Esophagus squamous epithelium (tissue), 4 donors: Measurements from ENCODE around the gene KIF26B.

Source experiments
- CTCF ChIP-seq, 6 experiments: fragments of 450-650 bp in 4 of 6; fragments of 200-600 bp in 2 of 6; sonication (generic) in 2 of 6; IDR thresholded peaks; one replicate each; pipeline ENCODE4 v1.5.1; 2016 to 2019; ENCODE audit warnings: antibody characterized with exemption in 6 of 6, mild to moderate bottlenecking in 4 of 6, moderate library complexity in 4 of 6
- POLR2A ChIP-seq, 4 donors: fragments of 450-650 bp; IDR thresholded peaks; one replicate each; pipeline ENCODE4 v1.6.1; 2017; ENCODE audit warnings: antibody characterized with exemption in 4 of 4, mild to moderate bottlenecking in 4 of 4, moderate library complexity in 3 of 4

- TF ChIP-seq POLR2A (IDR thresholded peaks at IDR 0.05), result no peak
- no peak for TF ChIP-seq CTCF (IDR thresholded peaks at IDR 0.05)
Measured at GRCh38 chr1:245641384-245641783, 486.6 kb downstream of the KIF26B start.
